DOHH2 (cell line): ENCODE data around the gene NLGN1.

ENCODE experiments used
- H3F3A ChIP-seq: fragments of 200-600 bp; sonication (generic), shearing (Covaris generic); 2 replicates; pipeline ENCODE4 v1.6.0; 2016; ENCODE audit warnings: antibody characterized with exemption, mild to moderate bottlenecking; ENCODE audit not compliant: control insufficient read depth, insufficient read depth
- H3K27ac ChIP-seq: fragments of 200-600 bp; sonication (generic); 2 replicates; pipeline ENCODE4 v1.5.1; 2014; ENCODE audit warnings: low read depth, mild to moderate bottlenecking, low read length, moderate library complexity
- H3K27me3 ChIP-seq: fragments of 200-600 bp; sonication (generic); 2 replicates; pipeline ENCODE4 v1.6.1; 2014; ENCODE audit warnings: mild to moderate bottlenecking, low read length, mixed read lengths; ENCODE audit not compliant: control insufficient read depth
- H3K36me3 ChIP-seq: fragments of 200-600 bp; sonication (generic); 2 replicates; pipeline ENCODE4 v1.6.1; 2014; ENCODE audit warnings: mild to moderate bottlenecking, low read length, moderate library complexity, mixed read lengths; ENCODE audit not compliant: control insufficient read depth
- H3K4me1 ChIP-seq: fragments of 200-600 bp; sonication (generic); 2 replicates; pipeline ENCODE4 v1.6.1; 2014; ENCODE audit warnings: mild to moderate bottlenecking, low read length, mixed read lengths; ENCODE audit not compliant: control insufficient read depth
- H3K4me2 ChIP-seq: fragments of 200-600 bp; sonication (generic); 2 replicates; pipeline ENCODE4 v1.6.0; 2014; ENCODE audit warnings: mild to moderate bottlenecking, low read length, moderate library complexity
- H3K4me3 ChIP-seq: fragments of 200-600 bp; sonication (generic); 2 replicates; pipeline ENCODE4 v1.5.1; 2014; ENCODE audit warnings: mild to moderate bottlenecking, low read length, mixed read lengths
- H3K79me2 ChIP-seq: fragments of 200-600 bp; sonication (generic); 2 replicates; pipeline ENCODE4 v1.6.1; 2014; ENCODE audit warnings: mild to moderate bottlenecking, low read length, mixed read lengths; ENCODE audit not compliant: control insufficient read depth
- H3K9me2 ChIP-seq: fragments of 200-600 bp; sonication (generic); replicated peaks from 2 replicates; pipeline ENCODE4 v1.6.1; 2014; ENCODE audit warnings: mild to moderate bottlenecking, low read length, mixed read lengths; ENCODE audit not compliant: control insufficient read depth
- H3K9me3 ChIP-seq: fragments of 200-600 bp; sonication (generic); 2 replicates; pipeline ENCODE4 v1.6.1; 2014; ENCODE audit warnings: antibody characterized with exemption, low read length, mixed read lengths; ENCODE audit not compliant: control insufficient read depth, insufficient read depth
- H4K20me1 ChIP-seq: fragments of 200-600 bp; sonication (generic); 2 replicates; pipeline ENCODE4 v1.6.0; 2014; ENCODE audit warnings: low read depth, mild to moderate bottlenecking, antibody characterized with exemption, low read length, moderate library complexity; ENCODE audit not compliant: control insufficient read depth, insufficient read depth
- CTCF ChIP-seq: fragments of 200-600 bp; sonication (generic); IDR thresholded peaks from one replicate; pipeline ENCODE4 v1.5.1; 2014; ENCODE audit warnings: antibody characterized with exemption, mild to moderate bottlenecking, low read depth, low read length; ENCODE audit not compliant: poor library complexity, severe bottlenecking
- EZH2phosphoT487 ChIP-seq: fragments of 200-600 bp; sonication (generic); IDR thresholded peaks from 2 replicates; pipeline ENCODE4 v1.6.1; 2017; ENCODE audit warnings: borderline replicate concordance, mild to moderate bottlenecking, antibody characterized with exemption, low read length, moderate library complexity, mixed read lengths

The NLGN1 gene

GRCh38 chr3:174010907-174011306 is 613.4 kb downstream of the NLGN1 start:
- no peak for TF ChIP-seq CTCF
- TF ChIP-seq EZH2phosphoT487, result no peak
- Histone ChIP-seq H3F3A (no peaks in the 10 kb centered on the region), H3K27me3 (no peaks in the 10 kb centered on the region), H3K4me3 (no peak overlapping the region), H3K9me2 (no peaks in the 10 kb centered on the region), H3K4me1 (no peaks in the 10 kb centered on the region), H3K36me3 (no peaks in the 10 kb centered on the region), H3K79me2 (no peaks in the 10 kb centered on the region), H3K27ac (no peak overlapping the region), H3K9me3 (no peaks in the 10 kb centered on the region), H3K4me2 (no peak overlapping the region), H4K20me1 (no peaks in the 10 kb centered on the region)

DNA sequence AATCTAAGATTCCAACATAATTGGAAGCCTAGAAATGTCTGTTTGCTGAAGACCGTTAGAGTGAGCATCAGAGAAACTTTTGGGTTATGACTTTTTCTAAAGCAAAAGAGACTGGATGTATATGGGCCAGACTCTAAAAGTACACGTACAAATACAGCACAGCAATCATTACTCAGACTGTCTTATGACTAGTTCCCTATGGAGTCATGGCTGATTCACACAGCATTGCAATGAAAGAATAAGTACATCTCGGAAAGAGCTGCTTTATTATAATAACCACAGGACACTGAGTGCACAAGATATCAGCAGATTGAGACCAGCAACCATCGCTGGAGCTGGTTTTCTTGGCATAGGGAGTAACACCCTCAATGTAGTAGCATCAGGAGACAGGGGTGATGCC is 618.6 kb downstream of the NLGN1 start:
- no peaks in the 10 kb centered on the region for H3K4me1 ChIP-seq
- H4K20me1 ChIP-seq, result no peaks in the 10 kb centered on the region
- H3K79me2 ChIP-seq, result no peaks in the 10 kb centered on the region
- H3K27ac ChIP-seq, result no peak overlapping the region
- H3K9me3 ChIP-seq, result no peaks in the 10 kb centered on the region
- H3K9me2 ChIP-seq, result no peaks in the 10 kb centered on the region
- H3K4me2 ChIP-seq, result no peak overlapping the region
- no peaks in the 10 kb centered on the region for H3F3A ChIP-seq
- no peak overlapping the region for H3K4me3 ChIP-seq
- no peaks in the 10 kb centered on the region for H3K36me3 ChIP-seq
- TF ChIP-seq EZH2phosphoT487 (no peak), CTCF (no peak)
- no peaks in the 10 kb centered on the region for H3K27me3 ChIP-seq

- Histone ChIP-seq H3K27me3 (no peaks in the 10 kb centered on the region), H3K4me1 (no peaks in the 10 kb centered on the region), H3K27ac (no peak overlapping the region), H3F3A (no peaks in the 10 kb centered on the region), H4K20me1 (no peaks in the 10 kb centered on the region), H3K4me3 (no peak overlapping the region), H3K79me2 (no peaks in the 10 kb centered on the region), H3K9me2 (no peaks in the 10 kb centered on the region), H3K4me2 (no peak overlapping the region), H3K36me3 (no peaks in the 10 kb centered on the region), H3K9me3 (no peaks in the 10 kb centered on the region)
- TF ChIP-seq EZH2phosphoT487 (no peak), CTCF (no peak)
These were observed 622.6 kb downstream of the NLGN1 start for GRCh38 chr3:174020156-174020555.

DNA sequence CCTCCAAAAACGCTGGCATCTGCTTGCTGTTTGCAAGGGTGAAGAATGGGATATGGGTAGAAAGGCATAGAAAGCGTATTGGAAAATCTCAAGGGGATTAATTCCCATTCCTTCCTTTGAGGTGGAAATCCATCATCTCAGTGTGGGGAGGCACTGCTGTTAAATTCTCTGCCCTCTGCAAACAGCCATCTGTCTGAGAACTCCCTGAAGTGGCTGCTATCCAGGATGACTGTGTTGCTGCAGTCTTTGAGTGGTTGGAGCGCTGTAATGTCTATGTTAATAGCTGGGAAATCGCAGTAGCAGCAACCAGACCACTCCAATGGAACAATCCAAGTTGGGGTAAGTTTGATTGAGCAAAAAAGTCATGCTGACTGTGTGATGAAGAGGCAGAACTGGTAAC is 625.9 kb downstream of the NLGN1 start:
- Histone ChIP-seq H3K79me2 (no peaks in the 10 kb centered on the region), H4K20me1 (no peaks in the 10 kb centered on the region), H3K27me3 (no peaks in the 10 kb centered on the region), H3K4me1 (no peaks in the 10 kb centered on the region), H3K36me3 (no peaks in the 10 kb centered on the region), H3K4me3 (no peak overlapping the region), H3K9me2 (no peaks in the 10 kb centered on the region), H3F3A (no peaks in the 10 kb centered on the region), H3K9me3 (0 out of 2 replicates have a peak, but pooled peaks cover 1% of the 10 kb centered on the region), H3K27ac (no peak overlapping the region), H3K4me2 (no peak overlapping the region)
- TF ChIP-seq CTCF, result no peak
- TF ChIP-seq EZH2phosphoT487, result no peak
